ENCODE results near the gene PPWD1.
A peak's percentile ranks its signal among the peaks of the same experiment; 100 is the strongest.

The PPWD1 gene

GRCh38 chr5:65624025-65624570, 61.0 kb downstream of the PPWD1 start, which contains the start of gene TRIM23:
TSS of gene TRIM23 (minus strand) at chr5:65624333. CDS start at chr5:65624274, 59 bp downstream.
- peak; percentile 98 for DNase-seq

DNA sequence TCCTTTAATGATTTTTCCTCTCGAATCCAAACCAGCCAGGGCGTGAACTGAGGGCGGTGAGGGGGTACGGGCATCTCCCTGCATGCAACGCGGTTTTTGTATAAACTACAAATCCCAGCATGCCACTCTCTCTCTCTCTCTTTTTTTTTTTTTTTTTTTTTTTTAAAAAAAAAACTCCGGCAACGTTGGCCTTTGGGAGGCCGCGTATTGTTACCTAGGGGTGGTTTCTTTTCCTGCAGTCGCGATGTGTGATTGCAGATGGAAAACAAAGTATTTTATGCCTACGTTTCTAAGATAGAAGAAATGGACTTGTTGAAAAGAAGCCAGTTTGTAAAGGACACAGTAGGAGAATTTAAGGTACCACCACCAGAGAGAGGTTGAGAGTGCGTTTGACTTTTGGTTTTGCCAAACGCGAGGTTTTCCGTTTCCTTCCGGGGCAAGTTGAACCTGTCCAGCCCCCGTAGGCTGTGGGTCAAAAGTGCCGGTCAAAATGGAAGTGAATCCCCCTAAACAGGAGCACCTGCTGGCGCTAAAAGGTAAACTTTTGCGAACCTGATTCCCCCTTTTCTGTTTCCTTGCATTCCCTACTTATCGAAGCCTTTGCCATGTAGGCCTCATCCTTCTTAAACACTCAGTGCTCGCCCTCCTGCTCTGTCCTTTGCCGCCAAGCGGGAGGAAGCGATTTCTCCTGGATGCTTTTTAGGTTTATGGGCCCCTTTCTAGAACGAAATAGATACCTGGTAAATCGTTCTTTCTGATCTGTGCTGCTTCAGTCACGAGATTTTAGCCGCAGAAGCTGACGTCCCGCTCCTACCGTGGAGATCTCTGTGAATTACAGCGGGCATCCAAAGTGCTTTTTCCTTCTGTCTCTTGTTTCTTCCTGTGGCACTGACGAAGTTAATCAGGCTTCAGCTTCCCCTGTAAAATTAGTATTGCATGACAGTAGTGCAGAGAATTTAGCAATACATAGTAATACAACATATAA, 61.8 kb downstream of the PPWD1 start, which contains the start of the genes SHLD3 and TRAPPC13:
TSS of gene SHLD3 (plus strand) at position 457 of the 985 bp plus-strand sequence. CDS start 4,561 bp downstream, outside the sequence.
TSS of gene TRAPPC13 (plus strand) at position 457 of the 985 bp plus-strand sequence. CDS start at position 491, 34 bp downstream.
- peak; percentile 93 for DNase-seq

DNA sequence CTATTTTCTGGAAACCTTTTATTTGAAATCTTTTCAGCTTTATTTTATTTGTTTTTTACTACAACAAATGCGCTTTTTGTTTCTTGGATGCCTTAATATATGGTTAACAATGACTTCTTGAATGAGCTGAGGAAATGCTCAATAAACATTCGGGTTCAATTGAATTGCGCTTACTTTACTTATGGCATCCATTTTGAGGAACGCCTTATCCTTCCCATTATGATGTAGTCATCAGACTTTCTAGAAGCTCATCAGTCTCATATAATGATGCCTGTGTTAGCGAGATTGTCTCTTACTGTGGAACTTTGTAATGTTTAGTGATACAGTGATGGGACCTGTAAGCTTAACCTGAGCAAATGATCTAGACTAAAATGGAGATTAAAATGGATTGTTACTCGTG, 62.6 kb downstream of the PPWD1 start:
- DNase-seq = no peak

- DNase-seq = no peak
These were observed 67.9 kb downstream of the PPWD1 start for GRCh38 chr5:65630981-65631380.
